Sigmoid colon (tissue), 7 donors: ENCODE data around the gene CBX6. TPM values are rescaled to one million over a fixed set of nuclear protein-coding genes. Genes with fewer than 3 reads are reported as not detected.

Experiments used
- DNase-seq: peaks from one replicate; pipeline ENCODE4 v3.0.0-alpha.2; 2019
- H3K27ac ChIP-seq, 4 donors: fragments of 200-600 bp; sonication (generic); one replicate each; pipeline ENCODE4 v1.5.1; 2016 to 2019; ENCODE audit warnings: mild to moderate bottlenecking in 1 of 4
- H3K27me3 ChIP-seq, 3 donors: fragments of 200-600 bp; sonication (generic); one replicate each; pipeline ENCODE4 v1.5.1; 2019; ENCODE audit warnings: mild to moderate bottlenecking in 1 of 3
- H3K36me3 ChIP-seq, 4 donors: fragments of 200-600 bp; sonication (generic); one replicate each; pipeline ENCODE4 v1.5.1; 2016 to 2019
- H3K4me1 ChIP-seq, 4 donors: fragments of 200-600 bp; sonication (generic); one replicate each; pipeline ENCODE4 v1.5.1; 2017 to 2019
- H3K4me3 ChIP-seq, 4 donors: fragments of 200-600 bp; sonication (generic); one replicate each; pipeline ENCODE4 v1.5.1; 2017 to 2019; ENCODE audit warnings: mild to moderate bottlenecking in 2 of 4, moderate library complexity in 1 of 4
- H3K9me3 ChIP-seq, 4 donors: fragments of 200-600 bp in 3 of 4; sonication (generic) in 3 of 4; one replicate each; pipeline versions ENCODE4 v1.5.1 to v1.6.1; 2013 to 2019
- EP300 ChIP-seq, 4 donors: sonication (generic); formaldehyde crosslinking; IDR thresholded peaks; one replicate each; pipeline ENCODE4 v1.6.1; 2017; ENCODE audit warnings: antibody characterized with exemption in 4 of 4
- POLR2A ChIP-seq, 2 donors: fragments of 450-650 bp; IDR thresholded peaks; one replicate each; pipeline ENCODE4 v1.6.1; 2016; ENCODE audit warnings: antibody characterized with exemption in 2 of 2, mild to moderate bottlenecking in 2 of 2, moderate library complexity in 2 of 2
- POLR2AphosphoS5 ChIP-seq, 4 donors: sonication (generic); formaldehyde crosslinking; IDR thresholded peaks; one replicate each; pipeline ENCODE4 v1.6.1; 2017; ENCODE audit warnings: antibody characterized with exemption in 4 of 4
- WGBS, 2 donors: extraction: QIAGEN DNeasy Blood & Tissue Kit; methylation state at CpG; one replicate each; pipeline ENCODE4 v1.1.7; 2013; 5-methylcytosine and 5-hydroxymethylcytosine counted together
- intact Hi-C: fragments of 100-400 bp; cut with DNase I; formaldehyde crosslinking; loops from one replicate; pipeline ENCODE4 v1.15.1; 2023
- polyA plus RNA-seq, 3 donors: library from polyadenylated mRNA; stranded (reverse); fragments of 200-250 nt; gene quantifications; one replicate each; pipeline ENCODE4 v1.2.3, GENCODE V29; 2013
- total RNA-seq, 4 donors: library from RNA; depleted of rRNA; stranded (reverse); fragments of >200 nt; gene quantifications; one replicate each; pipeline ENCODE4 v1.1.0, GENCODE V29; 2016
- TF ChIP-seq, protein P1 (sequence below), 4 experiments: fragments of 450-650 bp in 3 of 4; fragments of 200-600 bp in 1 of 4; IDR thresholded peaks; one replicate each; pipeline ENCODE4 v1.5.1; 2016 to 2019; ENCODE audit warnings: antibody characterized with exemption in 4 of 4, mild to moderate bottlenecking in 3 of 4, moderate library complexity in 2 of 4
- donor health status: healthy with polysubstance abuse.
- donor health status: Bipolar disorder and iron deficiency.
- donor health status: healthy.

The CBX6 gene
- total and polyA plus RNA-seq, 7 donors = 4.2 to 90.6 (median 47.2) TPM

DNA sequence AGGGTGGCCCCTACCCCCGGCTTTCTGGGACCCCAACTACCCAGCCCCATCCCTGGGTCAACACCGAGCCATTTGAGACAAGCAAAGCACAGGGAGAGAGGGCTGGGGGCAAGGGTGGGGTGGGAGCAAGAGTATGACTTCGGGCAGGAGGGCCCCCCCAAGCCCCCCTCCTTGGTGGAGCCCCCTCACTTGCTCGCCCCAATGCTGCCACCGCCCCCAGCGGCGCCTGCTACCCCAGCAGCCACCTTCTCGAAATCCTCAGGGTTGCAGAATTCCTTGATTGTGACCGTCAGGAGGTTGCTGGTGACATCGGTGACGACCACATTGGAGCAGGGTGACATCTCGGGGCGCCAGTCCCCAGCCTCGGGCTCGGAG is 6.0 kb downstream of the CBX6 start:
- no peaks in the 10 kb centered on the region for H3K27me3 ChIP-seq
- no peak for TF ChIP-seq POLR2AphosphoS5 (IDR thresholded peaks at IDR 0.05)
- TF ChIP-seq, protein P1, sequence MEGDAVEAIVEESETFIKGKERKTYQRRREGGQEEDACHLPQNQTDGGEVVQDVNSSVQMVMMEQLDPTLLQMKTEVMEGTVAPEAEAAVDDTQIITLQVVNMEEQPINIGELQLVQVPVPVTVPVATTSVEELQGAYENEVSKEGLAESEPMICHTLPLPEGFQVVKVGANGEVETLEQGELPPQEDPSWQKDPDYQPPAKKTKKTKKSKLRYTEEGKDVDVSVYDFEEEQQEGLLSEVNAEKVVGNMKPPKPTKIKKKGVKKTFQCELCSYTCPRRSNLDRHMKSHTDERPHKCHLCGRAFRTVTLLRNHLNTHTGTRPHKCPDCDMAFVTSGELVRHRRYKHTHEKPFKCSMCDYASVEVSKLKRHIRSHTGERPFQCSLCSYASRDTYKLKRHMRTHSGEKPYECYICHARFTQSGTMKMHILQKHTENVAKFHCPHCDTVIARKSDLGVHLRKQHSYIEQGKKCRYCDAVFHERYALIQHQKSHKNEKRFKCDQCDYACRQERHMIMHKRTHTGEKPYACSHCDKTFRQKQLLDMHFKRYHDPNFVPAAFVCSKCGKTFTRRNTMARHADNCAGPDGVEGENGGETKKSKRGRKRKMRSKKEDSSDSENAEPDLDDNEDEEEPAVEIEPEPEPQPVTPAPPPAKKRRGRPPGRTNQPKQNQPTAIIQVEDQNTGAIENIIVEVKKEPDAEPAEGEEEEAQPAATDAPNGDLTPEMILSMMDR (IDR thresholded peaks at IDR 0.05) = no peak
- TF ChIP-seq EP300 (IDR thresholded peaks at IDR 0.05) = no peak
- no peak for TF ChIP-seq POLR2A (IDR thresholded peaks at IDR 0.05)
- H3K4me1 ChIP-seq = peaks cover 0 to 98% (median 92%) of the 10 kb centered on the region in 4 donors
- H3K27ac ChIP-seq = peak overlapping the region; percentile 66 to 81 (median 67)
- DNase-seq = peak; percentile 61
- H3K4me3 ChIP-seq = no peak overlapping the region
- H3K9me3 ChIP-seq = no peaks in the 10 kb centered on the region
- intact Hi-C loops = no loop called here
- WGBS, 2 donors = 90 to 91% methylated on average over 15 of the region's 15 CpGs
- peaks cover 17 to 46% (median 24%) of the 10 kb centered on the region in 4 donors for H3K36me3 ChIP-seq

DNA sequence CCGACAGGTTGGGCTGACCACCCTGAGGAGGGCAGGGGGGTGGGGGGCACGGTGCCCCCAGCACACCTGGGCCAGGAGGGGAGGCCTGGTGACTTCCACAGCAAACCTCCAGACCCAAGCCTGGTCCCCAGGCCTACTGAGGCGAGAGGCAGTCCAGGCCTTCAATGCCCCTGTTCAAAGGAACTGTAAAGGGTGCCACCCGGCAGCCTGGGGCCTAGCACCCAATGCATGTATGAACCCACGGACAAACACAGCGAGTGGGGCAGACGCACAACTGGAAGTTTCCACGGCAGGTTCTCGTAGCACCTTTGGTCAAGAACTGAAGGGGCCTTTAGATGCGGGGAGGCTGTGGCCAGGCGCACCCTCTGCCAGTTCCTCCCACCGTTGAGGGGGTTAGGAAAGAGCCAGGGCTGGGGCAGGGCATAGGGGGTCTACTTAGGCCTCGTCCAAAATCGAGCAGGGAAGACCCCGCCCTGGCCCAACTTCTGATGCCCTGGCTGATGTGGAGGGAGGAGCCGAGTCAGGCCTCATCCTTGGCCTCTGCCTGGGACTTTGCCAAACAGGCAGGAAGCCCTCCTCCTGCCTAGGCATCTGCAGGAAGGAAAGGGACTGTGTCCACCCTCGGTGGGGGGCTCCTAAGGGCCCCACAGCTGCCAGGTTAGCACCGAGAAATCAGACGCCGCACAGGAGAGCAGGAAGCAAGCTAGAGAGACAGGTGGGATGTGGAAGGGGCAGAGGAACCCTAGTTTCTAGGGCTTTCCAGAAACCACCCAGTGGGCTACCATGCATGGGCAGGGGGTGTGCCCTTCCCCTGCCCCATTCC is 6.6 kb downstream of the CBX6 start:
- Histone ChIP-seq H3K27ac (peak overlapping the region; percentile 66 to 81 (median 67)), H3K27me3 (no peaks in the 10 kb centered on the region), H3K9me3 (no peaks in the 10 kb centered on the region), H3K4me1 (peaks cover 0 to 95% (median 86%) of the 10 kb centered on the region in 4 donors), H3K4me3 (no peak overlapping the region), H3K36me3 (peaks cover 17 to 46% (median 24%) of the 10 kb centered on the region in 4 donors)
- intact Hi-C loops = no loop called here
- WGBS, 2 donors = 84% methylated on average over 20 of the region's 20 CpGs
- TF ChIP-seq EP300 (IDR thresholded peaks at IDR 0.05) (no peak), POLR2AphosphoS5 (IDR thresholded peaks at IDR 0.05) (no peak), POLR2A (IDR thresholded peaks at IDR 0.05) (no peak)
- TF ChIP-seq, protein P1 (IDR thresholded peaks at IDR 0.05) = no peak
- DNase-seq = peak; percentile 69

DNA sequence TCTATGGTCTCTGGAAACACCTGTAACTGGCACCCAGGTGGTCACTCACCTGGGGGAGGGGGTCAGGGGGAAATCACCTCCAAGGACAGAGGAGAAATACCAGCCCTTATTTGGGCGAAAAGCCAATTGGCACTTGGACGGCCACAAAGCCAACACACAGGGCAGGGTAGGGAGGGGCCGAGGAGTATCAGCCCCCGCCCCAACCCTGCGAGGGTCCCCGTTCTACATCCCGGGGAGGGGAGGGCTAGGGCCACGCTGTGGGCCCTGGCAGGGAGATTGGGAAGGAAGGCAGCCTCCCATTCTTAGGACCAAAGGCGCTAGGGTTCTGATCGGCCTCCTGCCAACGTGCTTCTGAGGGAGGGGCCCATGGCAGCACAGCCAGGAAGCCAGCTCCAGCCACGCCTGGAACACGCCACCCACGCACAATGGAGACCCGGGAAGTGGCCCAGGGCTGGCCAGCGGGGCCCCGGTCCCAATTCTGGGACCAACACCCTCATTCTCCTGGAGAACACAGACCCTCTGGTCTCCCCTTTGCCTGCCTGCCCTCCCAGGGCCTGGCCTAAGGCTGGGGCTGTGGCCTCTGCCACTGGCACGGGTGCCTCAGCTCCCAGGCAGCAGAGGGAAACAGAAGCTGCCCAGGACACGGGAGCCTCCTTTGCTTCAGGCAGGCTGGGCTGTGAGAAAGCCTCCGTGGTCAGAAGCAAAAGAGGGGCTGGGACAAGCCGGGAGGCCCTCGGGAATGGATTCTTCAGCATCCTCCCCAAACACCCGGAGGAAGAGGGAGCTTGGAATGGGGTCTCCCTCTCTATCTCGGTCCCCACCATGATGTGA is 7.4 kb downstream of the CBX6 start:
- Histone ChIP-seq H3K9me3 (no peaks in the 10 kb centered on the region), H3K4me1 (peaks cover 0 to 87% (median 79%) of the 10 kb centered on the region in 4 donors), H3K36me3 (peaks cover 14 to 42% (median 22%) of the 10 kb centered on the region in 4 donors), H3K4me3 (no peak overlapping the region), H3K27me3 (no peaks in the 10 kb centered on the region), H3K27ac (peak overlapping the region; percentile 66 to 81 (median 67))
- intact Hi-C loops = loop anchor here (5.0 kb wide), 1 partner anchor 92 kb away; no protein-coding TSS in a partner anchor
- TF ChIP-seq POLR2AphosphoS5 (IDR thresholded peaks at IDR 0.05) = no peak
- TF ChIP-seq POLR2A (IDR thresholded peaks at IDR 0.05) = no peak
- TF ChIP-seq, protein P1 (IDR thresholded peaks at IDR 0.05) = no peak
- TF ChIP-seq EP300 (IDR thresholded peaks at IDR 0.05) = no peak
- 33 to 63% methylated on average over 24 of the region's 24 CpGs for WGBS, 2 donors
- DNase-seq = peak; percentile 75

DNA sequence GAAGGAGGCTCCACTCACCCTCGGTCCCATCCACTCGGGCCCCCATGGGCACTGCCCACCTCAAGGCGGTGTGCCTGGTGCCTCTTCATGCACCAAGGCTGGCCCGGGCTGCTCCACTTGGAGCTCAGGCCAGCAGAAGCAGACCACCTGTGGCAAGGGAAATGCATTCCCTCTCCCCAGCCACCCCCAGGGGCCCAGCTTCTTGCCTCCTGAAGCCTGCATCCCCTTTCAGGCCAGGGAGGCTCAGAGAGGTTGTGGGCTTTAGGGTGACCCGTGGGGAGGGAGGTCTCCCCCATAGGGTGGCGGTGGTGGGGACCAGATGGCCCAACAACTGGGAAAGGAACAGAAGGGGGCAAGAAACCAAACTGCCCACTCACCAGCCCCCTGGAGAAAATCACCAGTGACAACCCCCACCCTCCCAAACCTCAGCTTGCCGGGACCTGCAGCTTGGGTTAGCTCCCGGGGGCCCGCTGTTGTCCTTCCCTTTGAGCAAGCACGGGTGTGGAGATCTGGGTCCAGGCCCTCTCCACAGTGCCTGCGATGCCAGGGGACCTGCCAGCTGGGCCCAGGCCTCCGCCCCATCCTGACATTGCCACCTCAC is 8.4 kb downstream of the CBX6 start:
- no peak overlapping the region for H3K4me3 ChIP-seq
- H3K27me3 ChIP-seq = no peaks in the 10 kb centered on the region
- TF ChIP-seq EP300 (IDR thresholded peaks at IDR 0.05) = no peak
- TF ChIP-seq, protein P1 (IDR thresholded peaks at IDR 0.05) = no peak
- no peaks in the 10 kb centered on the region for H3K9me3 ChIP-seq
- 83 to 84% methylated on average over 12 of the region's 12 CpGs for WGBS, 2 donors
- peaks cover 0 to 77% (median 70%) of the 10 kb centered on the region in 4 donors for H3K4me1 ChIP-seq
- peak; percentile 66 for DNase-seq
- peak overlapping the region; percentile 66 to 81 (median 67) for H3K27ac ChIP-seq
- intact Hi-C loops = loop anchor here (5.0 kb wide), 1 partner anchor 91 kb away; no protein-coding TSS in a partner anchor
- H3K36me3 ChIP-seq = peaks cover 11 to 36% (median 20%) of the 10 kb centered on the region in 4 donors
